ENCODE data around the gene SYT1.
"Not testable (repeated sequence)": the region's sequence is repeated elsewhere in the genome, so short reads cannot be mapped to it uniquely, and the experiment has no call there.

SYT1 gene

DNA sequence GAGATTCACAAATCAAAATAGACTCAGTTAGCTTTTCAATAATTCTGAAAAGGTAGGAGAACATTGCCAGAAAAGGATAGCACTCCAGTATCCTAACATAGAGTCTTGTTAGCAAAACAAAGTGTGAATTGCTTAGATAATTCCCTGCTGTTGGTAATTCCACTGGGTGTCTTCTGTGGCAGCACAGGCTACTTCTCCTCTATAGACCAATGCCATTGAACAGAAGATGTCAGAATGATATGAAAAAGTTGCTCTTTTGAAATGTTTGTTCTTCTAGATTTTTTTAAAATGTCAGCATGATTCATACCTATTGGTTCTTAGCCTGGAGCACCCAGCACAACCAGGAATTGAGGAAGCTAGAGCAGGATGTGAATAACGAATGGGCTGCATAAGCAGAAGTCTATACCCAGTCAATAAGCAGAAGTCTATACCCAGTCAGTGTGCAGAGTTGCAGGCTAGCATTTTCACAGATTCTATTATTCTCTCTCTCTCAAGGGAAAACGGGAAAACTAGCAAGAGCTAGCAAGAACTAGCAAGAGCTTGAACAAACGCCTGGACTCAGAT, 112.8 kb downstream of the SYT1 start:
- no peak for DNase-seq

DNA sequence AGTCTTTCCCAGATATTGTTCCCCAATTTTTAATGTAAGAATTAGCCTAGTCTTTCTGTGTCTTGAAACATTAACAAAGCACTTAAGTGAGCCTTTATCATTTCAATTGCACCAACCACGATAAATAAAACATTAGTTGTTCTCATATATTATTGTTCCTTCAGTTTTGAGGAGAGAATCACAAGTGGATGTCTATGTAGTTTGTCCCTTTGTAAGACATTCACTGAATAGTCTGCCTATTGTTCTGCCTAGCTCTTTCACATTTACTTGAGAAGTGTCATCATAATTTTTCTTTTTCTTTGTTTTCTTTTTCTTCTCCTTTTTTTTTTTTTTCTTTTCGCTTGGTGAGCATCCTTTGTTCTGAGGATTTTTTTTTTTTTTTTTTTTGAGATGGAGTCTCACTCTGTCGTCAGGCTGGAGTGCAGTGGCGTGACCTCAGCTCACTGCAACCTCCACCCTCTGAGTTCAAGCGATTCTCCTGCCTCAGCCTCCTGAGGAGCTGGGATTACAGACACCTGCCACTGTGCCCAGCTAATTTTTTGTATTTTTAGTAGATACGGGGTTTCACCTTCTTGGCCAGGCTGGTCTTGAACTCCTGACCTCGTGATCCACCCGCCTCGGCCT, 129.7 kb downstream of the SYT1 start:
- no peak for DNase-seq

DNA sequence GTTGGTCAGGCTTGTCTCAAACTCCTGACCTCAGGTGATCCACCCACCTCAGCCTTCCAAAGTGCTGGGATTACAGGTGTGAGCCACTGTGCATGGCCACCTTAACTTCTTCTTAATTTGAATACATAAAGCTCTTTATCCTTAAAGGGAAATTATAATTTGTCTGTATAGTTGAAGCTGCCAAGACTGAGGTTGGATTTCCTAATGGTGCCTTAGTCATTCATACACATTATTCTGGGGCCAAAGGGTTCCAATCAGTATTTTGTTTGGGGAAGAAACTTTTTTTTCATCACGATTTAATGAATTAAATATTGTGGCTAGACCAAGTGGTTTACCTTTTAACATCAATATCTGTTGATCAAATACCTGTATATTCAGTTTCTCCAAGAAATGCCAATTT, 135.9 kb downstream of the SYT1 start:
- no peak for DNase-seq

DNA sequence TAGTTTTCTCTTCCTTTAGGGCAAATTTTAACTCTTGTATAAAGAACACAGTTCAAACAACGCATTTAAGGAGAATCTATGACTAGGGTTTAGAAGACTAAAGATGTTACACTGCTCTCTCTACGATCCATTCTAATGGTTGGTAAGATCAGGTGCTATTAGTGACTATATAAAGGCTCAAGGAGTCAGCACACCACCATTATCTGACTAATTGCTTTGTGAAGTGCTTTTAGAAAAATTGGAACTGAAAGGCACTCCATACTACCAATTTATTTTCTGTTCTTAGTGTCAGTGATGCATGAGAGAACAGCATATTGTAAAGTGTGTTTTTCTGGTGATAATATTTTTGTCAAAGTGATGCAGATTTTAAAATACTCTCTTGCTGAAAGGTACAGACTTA, 136.8 kb downstream of the SYT1 start:
- no peak for DNase-seq

DNA sequence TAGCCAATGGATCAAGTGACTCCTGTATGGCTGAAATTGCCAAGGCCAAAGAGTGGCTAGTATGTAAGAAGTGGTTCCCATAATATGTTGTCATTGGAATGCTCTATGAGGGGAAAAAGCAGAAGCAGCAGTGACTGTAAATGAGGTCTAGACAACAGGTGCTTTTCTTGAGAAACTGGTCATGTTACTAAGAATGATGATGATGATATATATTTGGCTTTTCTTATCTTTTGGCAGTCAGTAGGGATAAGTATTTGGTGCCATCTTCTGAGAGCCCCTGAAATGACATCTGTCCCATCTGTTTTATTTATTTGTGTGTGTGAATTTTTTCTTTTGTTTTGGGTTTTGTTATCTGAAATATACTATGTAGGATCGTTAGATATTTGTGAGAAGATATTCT, 141.7 kb downstream of the SYT1 start:
- DNase-seq: no peak

DNA sequence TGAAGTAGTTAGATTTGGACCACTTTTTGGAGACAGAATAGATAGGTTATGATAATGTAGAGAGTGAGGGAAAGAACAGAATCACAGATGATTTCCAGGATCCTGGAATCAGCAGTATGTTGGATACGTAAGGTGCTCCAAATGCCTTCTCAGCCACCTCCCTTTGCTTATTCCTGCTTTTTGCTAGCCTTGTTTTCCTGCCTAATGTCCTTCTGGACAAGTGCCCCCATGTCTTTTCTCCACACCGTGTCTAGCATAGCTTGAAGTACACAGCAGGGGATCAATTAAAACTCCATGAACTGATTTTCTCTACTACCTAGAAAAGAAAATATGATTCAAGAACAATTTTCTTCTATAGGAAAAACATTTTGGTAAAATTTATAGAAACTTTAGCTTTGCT, 144.0 kb downstream of the SYT1 start:
- no peak for DNase-seq

DNA sequence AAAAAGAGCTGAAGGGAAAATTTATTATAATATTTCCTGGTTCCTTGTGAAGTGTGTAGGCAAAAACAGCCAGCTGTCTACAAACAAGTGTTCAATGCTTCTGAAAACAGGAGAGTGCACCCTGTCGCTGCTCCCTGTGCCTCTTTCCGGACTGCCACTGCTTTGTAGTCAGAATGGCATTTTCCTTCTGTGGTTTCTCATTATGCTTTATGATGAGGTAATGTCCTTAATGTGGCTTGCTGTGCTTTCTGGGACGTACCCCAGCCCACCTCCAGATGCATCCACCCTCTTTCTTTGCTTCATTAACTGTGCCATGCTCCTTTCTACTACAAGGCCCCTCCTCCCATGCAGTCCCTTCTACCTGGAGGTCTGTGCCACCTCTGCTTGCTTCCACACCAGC, 148.1 kb downstream of the SYT1 start:
- DNase-seq: no peak

DNA sequence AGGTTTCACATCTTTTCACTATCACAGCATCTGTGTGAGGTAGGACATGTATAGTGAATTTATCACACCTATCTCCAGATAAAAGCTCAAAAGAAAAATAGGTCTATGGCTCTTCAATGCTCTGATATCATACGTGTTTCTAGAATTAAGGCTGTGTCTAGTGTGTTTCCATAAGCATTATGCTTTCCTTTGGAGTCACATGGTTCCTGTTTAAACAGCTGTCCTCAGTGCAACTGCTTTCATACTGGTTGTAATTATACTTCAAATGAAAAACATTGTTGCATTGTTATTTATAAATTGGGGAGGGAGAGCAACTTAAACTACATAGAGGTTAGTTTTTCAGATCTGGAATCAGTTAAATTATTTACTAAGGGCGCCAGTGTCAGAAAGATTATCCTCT, 151.6 kb downstream of the SYT1 start:
- no peak for DNase-seq

DNA sequence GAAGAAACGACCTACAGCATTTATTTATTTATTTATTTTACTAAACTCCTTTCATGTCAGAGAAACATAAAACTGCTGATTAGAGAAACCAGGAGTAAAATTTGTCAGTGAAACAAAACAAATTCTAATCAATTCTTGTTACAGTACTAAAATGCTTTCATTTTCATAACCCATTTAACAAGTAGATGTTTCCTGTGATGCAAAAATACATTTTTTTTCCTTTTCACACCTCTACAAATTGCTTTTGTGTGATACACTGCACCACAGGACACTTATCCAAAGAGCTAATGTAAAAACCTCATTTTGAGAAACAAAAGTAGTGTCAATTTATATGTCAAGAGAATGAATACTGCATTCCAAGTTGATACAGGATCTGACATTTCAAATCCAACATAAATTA, 155.1 kb downstream of the SYT1 start:
- DNase-seq: no peak

DNA sequence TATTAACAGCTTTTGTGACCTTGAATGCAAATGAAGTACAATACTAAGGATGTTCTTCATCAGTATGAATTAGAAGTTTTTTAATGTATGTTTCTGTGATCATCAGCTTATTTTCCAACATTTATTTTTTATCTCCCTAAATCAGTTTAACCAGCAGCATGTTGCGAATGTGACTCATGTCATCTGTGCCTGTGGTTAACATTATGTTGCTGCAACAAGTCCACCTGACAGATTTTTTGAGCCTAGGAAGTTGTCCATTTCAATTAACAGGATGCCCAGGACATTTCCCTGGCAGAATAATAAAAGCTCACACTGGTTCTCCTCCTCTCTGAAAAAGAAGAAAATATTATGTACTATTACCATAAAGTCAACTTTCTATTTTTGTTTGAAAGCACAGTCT, 155.5 kb downstream of the SYT1 start:
- no peak for DNase-seq

DNA sequence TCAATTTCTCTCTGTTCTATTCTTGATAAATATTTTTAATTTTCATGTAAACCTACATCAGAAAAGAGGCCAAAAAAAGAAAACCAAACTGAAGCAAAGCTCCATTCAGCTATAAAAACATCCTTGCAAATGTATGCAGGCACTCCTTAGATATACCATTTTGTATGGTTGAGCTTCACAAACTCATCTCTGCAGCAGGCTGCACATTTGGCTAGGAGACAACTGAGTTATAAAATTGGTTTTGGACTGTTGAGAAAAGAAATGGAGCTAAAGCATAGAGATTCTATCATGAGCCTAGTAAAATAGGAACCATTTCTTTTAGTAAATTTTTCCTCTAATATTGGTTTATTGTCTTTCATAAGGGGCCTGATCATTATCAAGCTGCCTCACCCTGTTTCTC, 156.4 kb downstream of the SYT1 start:
- no peak for DNase-seq

DNA sequence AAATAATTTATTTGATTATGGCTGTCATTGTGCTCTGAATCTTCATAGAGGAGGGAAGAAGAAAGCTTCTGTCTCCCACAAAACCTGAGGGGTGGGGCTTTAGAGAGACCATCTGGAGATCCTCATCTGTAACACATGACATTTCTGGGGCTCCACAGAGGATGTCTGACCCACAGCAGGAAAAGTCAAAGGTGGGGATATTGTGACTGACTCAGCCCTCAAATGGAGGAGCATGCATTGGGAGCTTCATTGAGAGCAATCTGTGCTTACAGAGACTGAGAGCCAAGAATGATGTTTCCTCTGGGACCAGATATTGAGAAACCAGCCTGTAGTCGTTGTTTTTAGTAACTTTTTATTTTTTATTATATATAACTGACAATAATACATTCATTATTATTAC, 158.7 kb downstream of the SYT1 start:
- DNase-seq: no peak

DNA sequence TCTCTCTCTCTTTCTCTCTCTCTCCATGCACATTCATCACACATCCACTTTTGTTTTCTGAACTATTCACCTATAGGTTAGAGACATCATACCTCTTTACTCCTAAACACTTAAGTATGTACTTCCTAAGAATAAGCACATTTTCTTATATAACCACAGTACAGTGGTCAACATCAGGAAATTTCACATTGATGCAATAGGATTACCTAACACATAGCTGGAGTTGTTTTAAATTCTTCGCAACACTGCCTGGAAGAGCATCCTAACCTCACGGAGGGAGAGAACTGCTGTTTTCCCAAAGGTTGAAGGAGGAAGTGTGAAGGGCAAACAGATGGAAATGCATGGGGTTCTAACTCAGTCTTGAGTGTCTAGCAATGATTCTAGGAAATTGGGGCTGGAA, 159.2 kb downstream of the SYT1 start:
- no peak for DNase-seq

DNA sequence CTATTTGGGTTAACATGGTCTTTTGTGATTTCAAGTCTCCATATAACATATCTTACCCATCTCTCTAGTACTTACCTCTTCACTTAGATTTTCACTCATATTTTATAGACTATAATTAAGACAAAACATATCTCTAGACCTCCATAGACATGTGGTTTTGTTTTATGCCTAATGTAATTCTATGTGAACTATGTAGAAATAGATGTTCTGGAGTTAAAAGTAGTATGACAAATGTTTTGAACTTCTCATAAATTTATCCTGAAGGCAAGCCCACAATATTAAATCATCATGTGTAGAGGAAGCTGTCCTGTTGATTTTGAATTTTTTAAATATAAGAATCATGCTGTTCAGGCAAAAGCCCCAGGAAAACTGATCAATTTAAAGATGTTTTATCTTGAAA, 169.2 kb downstream of the SYT1 start:
- no peak for DNase-seq

DNA sequence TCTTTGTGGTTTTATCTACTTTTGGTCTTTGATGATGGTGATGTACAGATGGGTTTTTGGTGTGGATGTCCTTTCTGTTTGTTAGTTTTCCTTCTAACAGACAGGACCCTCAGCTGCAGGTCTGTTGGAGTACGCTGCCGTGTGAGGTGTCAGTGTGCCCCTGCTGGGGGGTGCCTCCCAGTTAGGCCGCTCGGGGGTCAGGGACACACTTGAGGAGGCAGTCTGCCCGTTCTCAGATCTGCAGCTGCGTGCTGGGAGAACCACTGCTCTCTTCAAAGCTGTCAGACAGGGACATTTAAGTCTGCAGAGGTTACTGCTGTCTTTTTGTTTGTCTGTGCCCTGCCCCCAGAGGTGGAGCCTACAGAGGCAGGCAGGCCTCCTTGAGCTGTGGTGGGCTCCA, 180.2 kb downstream of the SYT1 start:
- not testable (repeated sequence) for DNase-seq

DNA sequence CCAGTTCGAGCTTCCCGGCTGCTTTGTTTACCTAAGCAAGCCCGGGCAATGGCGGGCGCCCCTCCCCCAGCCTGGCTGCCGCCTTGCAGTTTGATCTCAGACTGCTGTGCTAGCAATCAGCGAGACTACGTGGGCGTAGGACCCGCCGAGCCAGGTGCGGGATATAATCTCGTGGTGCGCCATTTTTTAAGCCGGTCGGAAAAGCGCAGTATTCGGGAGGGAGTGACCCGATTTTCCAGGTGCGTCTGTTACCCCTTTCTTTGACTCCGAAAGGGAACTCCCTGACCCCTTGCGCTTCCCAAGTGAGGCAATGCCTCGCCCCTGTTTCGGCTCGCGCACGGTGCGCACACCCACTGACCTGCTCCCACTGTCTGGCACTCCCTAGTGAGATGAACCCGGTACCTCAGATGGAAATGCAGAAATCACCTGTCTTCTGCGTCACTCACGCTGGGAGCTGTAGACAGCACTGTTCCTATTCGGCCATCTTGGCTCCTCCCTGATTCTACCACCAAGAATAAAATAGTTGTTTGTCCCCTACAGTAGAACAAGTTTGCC, 180.7 kb downstream of the SYT1 start:
- not testable (repeated sequence) for DNase-seq

DNA sequence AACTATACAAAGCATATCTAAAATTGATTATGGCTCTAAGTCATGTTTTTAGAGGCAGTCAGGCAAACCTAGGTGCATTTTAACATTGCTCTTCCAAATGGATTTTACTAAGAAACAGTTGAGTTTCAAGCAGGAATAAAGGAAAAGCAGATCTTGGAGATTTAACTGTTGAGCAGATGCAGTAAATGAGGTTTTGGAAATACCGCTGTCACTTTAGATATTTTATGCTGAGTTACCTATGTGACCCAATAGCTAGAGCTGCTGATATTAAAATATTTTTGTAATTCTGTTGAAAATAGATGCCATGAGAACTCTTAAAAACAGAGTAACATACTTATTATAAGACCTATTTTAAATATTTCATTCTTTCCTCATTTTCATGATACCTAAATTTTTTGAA, 181.4 kb downstream of the SYT1 start:
- DNase-seq: no peak

DNA sequence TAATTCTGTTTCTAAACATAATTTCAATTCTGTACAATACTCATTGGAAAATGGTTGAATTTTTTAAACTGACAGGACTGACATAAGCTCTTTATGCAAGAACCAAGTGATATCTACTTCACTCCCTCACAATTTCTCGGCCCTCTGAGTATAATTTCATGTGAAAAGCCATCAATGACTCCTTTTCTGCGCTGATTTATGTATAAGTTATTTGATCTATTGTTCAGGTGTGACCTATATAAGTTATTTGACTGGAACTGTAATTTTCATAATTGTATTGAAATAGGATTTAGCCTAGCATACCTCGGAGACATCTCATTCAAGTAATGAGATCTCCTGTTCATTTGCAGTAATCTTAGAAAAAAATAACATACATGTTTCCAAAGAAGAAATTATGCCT, 184.4 kb downstream of the SYT1 start:
- no peak for DNase-seq

DNA sequence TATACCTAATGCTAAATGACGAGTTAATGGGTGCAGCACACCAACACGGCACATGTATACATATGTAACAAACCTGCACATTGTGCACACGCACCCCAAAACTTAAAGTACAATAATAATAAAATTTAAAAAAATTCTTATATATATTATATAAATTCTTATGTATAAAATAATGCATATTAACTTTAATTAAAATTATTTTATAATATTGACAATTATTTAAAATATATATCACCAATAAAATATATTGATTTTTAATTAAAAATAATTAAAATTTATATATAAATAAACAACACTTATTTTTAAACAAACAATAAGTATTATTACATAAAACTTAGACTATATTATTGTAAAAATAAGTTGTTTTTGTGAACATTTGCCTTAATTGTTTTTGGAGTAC, 188.8 kb downstream of the SYT1 start:
- no peak for DNase-seq

DNA sequence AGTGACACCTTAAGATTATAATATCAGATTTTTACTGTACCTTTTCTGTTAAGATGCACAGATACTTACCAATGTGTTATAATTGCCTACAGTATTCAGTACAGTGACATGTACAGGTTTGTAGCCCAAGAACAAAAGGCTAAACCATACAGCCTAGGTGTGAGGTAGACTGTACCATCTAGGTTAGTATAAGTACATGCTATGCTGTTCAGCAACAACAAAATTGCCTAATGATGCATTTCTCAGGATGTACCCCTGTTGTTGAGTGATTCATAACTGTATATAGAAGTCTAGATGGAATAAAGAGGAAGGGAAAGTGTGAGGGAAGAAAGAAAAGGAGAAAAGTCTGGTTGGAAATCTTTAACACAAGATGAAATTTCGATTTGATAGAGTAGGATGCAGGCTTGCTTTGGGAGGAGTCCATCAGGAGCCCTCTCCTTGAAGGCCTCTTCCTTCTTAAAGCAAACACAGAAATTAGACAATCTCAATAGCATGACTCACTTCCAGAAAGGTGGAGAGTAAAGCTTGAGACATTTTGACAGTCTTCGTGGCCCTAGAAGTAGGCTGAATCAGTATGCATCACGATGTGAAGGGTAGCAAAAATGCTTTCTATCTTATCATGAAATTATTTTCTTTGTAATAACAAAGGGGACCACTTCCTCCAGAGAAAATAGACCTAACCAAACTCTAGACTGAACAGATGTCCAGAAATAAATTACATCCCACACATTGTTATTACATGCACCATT, 191.5 kb downstream of the SYT1 start:
- DNase-seq: no peak

DNA sequence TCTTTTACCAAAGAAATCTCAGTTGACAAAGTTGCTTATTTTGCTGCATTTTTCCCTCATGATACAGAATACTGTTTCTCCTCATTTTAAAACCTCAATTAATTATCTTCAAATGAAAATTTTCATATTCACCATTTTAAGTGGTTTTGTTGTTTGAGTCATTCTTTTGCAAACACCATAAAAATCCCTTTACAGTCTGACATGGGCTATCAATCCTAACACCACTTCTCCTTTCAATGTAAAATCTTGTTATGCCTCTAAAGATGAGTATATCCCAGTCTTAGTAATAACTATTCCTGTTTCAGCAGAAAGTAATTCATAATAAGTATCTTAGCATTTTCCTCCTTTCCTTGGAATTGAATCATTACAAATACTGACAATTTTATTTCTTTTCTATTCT, 192.2 kb downstream of the SYT1 start:
- no peak for DNase-seq

DNA sequence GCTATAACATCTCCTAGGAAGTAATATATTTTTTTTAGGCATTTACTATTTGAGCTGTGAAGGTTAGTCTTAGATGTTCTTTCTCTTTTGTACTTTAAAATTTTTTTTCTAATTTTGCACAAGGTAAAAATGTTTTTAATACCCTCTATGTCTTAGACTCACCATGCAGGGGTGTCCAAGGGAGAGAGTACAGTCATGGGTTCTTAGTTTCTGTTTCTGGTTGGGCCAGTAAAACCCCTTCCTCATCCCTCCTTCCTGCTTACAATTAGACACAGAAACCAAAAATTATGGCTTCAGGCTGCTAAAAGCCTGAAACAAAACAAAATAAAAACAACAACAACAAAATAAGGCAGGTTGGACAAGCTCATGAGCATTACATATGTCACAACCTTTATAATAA, 193.0 kb downstream of the SYT1 start:
- DNase-seq: no peak

DNA sequence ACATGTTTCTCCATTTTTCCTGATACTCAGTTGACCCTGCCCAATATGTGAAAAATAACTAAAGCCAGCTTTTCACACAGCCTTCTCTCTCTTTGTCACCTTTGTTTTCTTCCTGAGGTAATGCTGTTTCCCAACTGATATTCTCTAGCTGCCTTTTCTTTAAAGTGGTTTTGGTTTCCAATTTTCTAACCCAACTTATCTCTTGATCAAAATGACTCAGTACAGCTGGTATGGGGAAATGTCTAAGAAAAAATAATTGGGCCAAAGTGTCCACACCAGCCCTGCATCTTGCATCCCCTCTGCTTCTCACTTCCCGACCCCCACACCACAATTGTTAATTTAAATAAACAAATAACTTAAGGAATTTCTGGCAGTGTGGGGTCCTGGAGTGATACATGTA, 193.8 kb downstream of the SYT1 start:
- DNase-seq: no peak

DNA sequence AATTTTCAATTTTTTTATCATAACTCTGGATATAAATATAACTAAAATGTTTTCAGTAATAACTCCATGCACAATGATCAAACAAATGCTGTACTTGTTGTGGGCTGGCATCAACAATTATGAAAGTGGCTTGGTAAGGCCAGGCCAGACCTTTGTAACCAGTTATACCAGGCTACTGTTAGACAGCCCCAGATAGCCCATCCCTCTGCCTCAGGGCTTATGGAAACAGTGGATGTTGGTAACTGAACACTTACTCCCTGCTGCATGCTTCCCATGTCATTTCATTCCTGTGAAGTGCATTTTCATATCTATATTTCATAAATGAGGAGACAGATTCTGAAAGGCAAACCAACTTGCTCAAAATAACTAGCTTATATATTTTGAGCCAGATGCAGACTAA, 195.0 kb downstream of the SYT1 start:
- no peak for DNase-seq

Data from T-helper 1 cell (primary cell).